ENCODE data around the gene GSG1L. TPM values are rescaled to one million over a fixed set of nuclear protein-coding genes. Genes with fewer than 3 reads are reported as not detected.

GSG1L gene
- total RNA-seq, 1 experiment from 2014 or later, result not detected

GRCh38 chr16:28061352-28062101 is 2.0 kb downstream of the GSG1L start:
- Mint-ChIP-seq H3K9me3 (ENCODE audit: low read depth, unreplicated experiment) (no peaks in the 10 kb centered on the region), H3K36me3 (ENCODE audit: insufficient read depth, unreplicated experiment) (no peaks in the 10 kb centered on the region), H3K4me3 (ENCODE audit: low read depth, unreplicated experiment) (no peak overlapping the region), H3K4me1 (ENCODE audit: low read depth, unreplicated experiment) (no peaks in the 10 kb centered on the region), H3K27me3 (ENCODE audit: unreplicated experiment) (peaks cover 83% of the 10 kb centered on the region), H3K27ac (ENCODE audit: unreplicated experiment) (no peak overlapping the region)
- CTCF ChIA-PET, result no interaction called here
- no TSS peak for BruUV-seq (replicated peaks)
- DNase-seq, result no peak
- TF ChIP-seq CTCF (IDR thresholded peaks at IDR 0.05; ENCODE audit: unreplicated experiment), result no peak
- intact Hi-C loops (cut with micrococcal nuclease; ENCODE audit: unreplicated experiment), result no loop called here

GRCh38 chr16:28059841-28060575 is 3.5 kb downstream of the GSG1L start:
- Mint-ChIP-seq H3K4me3 (ENCODE audit: low read depth, unreplicated experiment) (no peak overlapping the region), H3K27me3 (ENCODE audit: unreplicated experiment) (peaks cover 73% of the 10 kb centered on the region), H3K9me3 (ENCODE audit: low read depth, unreplicated experiment) (no peaks in the 10 kb centered on the region), H3K4me1 (ENCODE audit: low read depth, unreplicated experiment) (no peaks in the 10 kb centered on the region), H3K27ac (ENCODE audit: unreplicated experiment) (no peak overlapping the region), H3K36me3 (ENCODE audit: insufficient read depth, unreplicated experiment) (no peaks in the 10 kb centered on the region)
- no peak for DNase-seq
- intact Hi-C loops (cut with micrococcal nuclease; ENCODE audit: unreplicated experiment), result no loop called here
- CTCF ChIA-PET, result no interaction called here
- no TSS peak for BruUV-seq (replicated peaks)
- no peak for TF ChIP-seq CTCF (IDR thresholded peaks at IDR 0.05; ENCODE audit: unreplicated experiment)

GRCh38 chr16:28058839-28059589 is 4.5 kb downstream of the GSG1L start:
- intact Hi-C loops (cut with micrococcal nuclease; ENCODE audit: unreplicated experiment), result no loop called here
- Mint-ChIP-seq H3K9me3 (ENCODE audit: low read depth, unreplicated experiment) (no peaks in the 10 kb centered on the region), H3K27ac (ENCODE audit: unreplicated experiment) (no peak overlapping the region), H3K4me3 (ENCODE audit: low read depth, unreplicated experiment) (no peak overlapping the region), H3K27me3 (ENCODE audit: unreplicated experiment) (peaks cover 68% of the 10 kb centered on the region), H3K36me3 (ENCODE audit: insufficient read depth, unreplicated experiment) (no peaks in the 10 kb centered on the region), H3K4me1 (ENCODE audit: low read depth, unreplicated experiment) (no peaks in the 10 kb centered on the region)
- BruUV-seq (replicated peaks), result no TSS peak
- CTCF ChIA-PET, result interaction anchor here (0.6 kb wide), 1 partner anchor 1869 kb away, joined by 3 read pairs; no protein-coding TSS in a partner anchor
- no peak for DNase-seq
- no peak for TF ChIP-seq CTCF (IDR thresholded peaks at IDR 0.05; ENCODE audit: unreplicated experiment)

- BruUV-seq (replicated peaks), result no TSS peak
Observed at GRCh38 chr16:28057949-28058348, 5.6 kb downstream of the GSG1L start.

More at GRCh38 chr16:28057949-28058348, 5.6 kb downstream of the GSG1L start:
- DNase-seq, result no peak
- H3K27ac Mint-ChIP-seq (ENCODE audit: unreplicated experiment), result no peak overlapping the region
- CTCF ChIA-PET, result no interaction called here
- TF ChIP-seq CTCF (IDR thresholded peaks at IDR 0.05; ENCODE audit: unreplicated experiment), result no peak
- no peaks in the 10 kb centered on the region for H3K9me3 Mint-ChIP-seq (ENCODE audit: low read depth, unreplicated experiment)
- H3K36me3 Mint-ChIP-seq (ENCODE audit: insufficient read depth, unreplicated experiment), result no peaks in the 10 kb centered on the region
- H3K4me3 Mint-ChIP-seq (ENCODE audit: low read depth, unreplicated experiment), result no peak overlapping the region
- intact Hi-C loops (cut with micrococcal nuclease; ENCODE audit: unreplicated experiment), result no loop called here
- no peaks in the 10 kb centered on the region for H3K4me1 Mint-ChIP-seq (ENCODE audit: low read depth, unreplicated experiment)
- peaks cover 79% of the 10 kb centered on the region for H3K27me3 Mint-ChIP-seq (ENCODE audit: unreplicated experiment)
